Gastroesophageal sphincter (tissue), 3 donors: ENCODE data around the gene PTPRN2.

ENCODE experiments used
- CTCF ChIP-seq, 4 experiments: fragments of 200-600 bp in 2 of 4; fragments of 450-650 bp in 2 of 4; sonication (generic) in 1 of 4; IDR thresholded peaks; one replicate each; pipeline ENCODE4 v1.5.1; 2017 to 2019; ENCODE audit warnings: antibody characterized with exemption in 4 of 4, mild to moderate bottlenecking in 2 of 4, moderate library complexity in 2 of 4
- EP300 ChIP-seq: sonication (generic); formaldehyde crosslinking; IDR thresholded peaks from one replicate; pipeline ENCODE4 v1.6.1; 2017; ENCODE audit warnings: antibody characterized with exemption, mild to moderate bottlenecking
- POLR2A ChIP-seq, 2 donors: fragments of 450-650 bp; IDR thresholded peaks; one replicate each; pipeline ENCODE4 v1.6.1; 2017; ENCODE audit warnings: antibody characterized with exemption in 2 of 2, mild to moderate bottlenecking in 2 of 2, moderate library complexity in 1 of 2
- POLR2AphosphoS5 ChIP-seq: sonication (generic); formaldehyde crosslinking; IDR thresholded peaks from one replicate; pipeline ENCODE4 v1.6.1; 2017; ENCODE audit warnings: antibody characterized with exemption

GRCh38 chr7:158107806-158108205 is 479.8 kb downstream of the PTPRN2 start:
- no peak for TF ChIP-seq CTCF (IDR thresholded peaks at IDR 0.05)
- no peak for TF ChIP-seq POLR2AphosphoS5
- no peak for TF ChIP-seq POLR2A (IDR thresholded peaks at IDR 0.05)
- no peak for TF ChIP-seq EP300
